Neural cell (in vitro differentiated cells): Measurements from ENCODE around the gene FCRL3. TPM values are rescaled to one million over a fixed set of nuclear protein-coding genes. Genes with fewer than 3 reads are reported as not detected.

Experiments used
- H2AFZ ChIP-seq: fragments of 200-600, 300-800 bp; sonication (generic), shearing (Covaris generic); 2 replicates; pipeline ENCODE4 v1.6.0; 2014; ENCODE audit warnings: low read depth, mild to moderate bottlenecking, antibody characterized with exemption, low read length, moderate library complexity
- H3F3A ChIP-seq: fragments of 200-600 bp; shearing (Covaris generic); 2 replicates; pipeline ENCODE4 v1.6.1; 2016; ENCODE audit warnings: mild to moderate bottlenecking, moderate library complexity, mixed read lengths, antibody characterized with exemption, low read length; ENCODE audit not compliant: insufficient read depth, poor library complexity, severe bottlenecking
- H3K27ac ChIP-seq: fragments of 200-600, 300-800 bp; sonication (generic), shearing (Covaris generic); 2 replicates; pipeline ENCODE4 v1.5.1; 2014; ENCODE audit warnings: mild to moderate bottlenecking, low read length, moderate library complexity
- H3K27me3 ChIP-seq: fragments of 300-800, 200-600 bp; sonication (generic), shearing (Covaris generic); 2 replicates; pipeline ENCODE4 v1.6.0; 2014; ENCODE audit warnings: mild to moderate bottlenecking, low read depth, low read length, moderate library complexity; ENCODE audit not compliant: insufficient read depth
- H3K36me3 ChIP-seq: fragments of 300-800, 200-600 bp; sonication (generic), shearing (Covaris generic); 2 replicates; pipeline ENCODE4 v1.5.1; 2014; ENCODE audit warnings: mild to moderate bottlenecking, antibody characterized with exemption, low read length, moderate library complexity; ENCODE audit not compliant: insufficient read depth
- H3K4me2 ChIP-seq: fragments of 300-800, 200-600 bp; sonication (generic), shearing (Covaris generic); 2 replicates; pipeline ENCODE4 v1.6.0; 2014; ENCODE audit warnings: mild to moderate bottlenecking, low read length
- H3K4me3 ChIP-seq: fragments of 300-800, 200-600 bp; sonication (generic), shearing (Covaris generic); 2 replicates; pipeline ENCODE4 v1.5.1; 2014; ENCODE audit warnings: mild to moderate bottlenecking, low read length, moderate library complexity
- H3K79me2 ChIP-seq: fragments of 200-600 bp; shearing (Covaris generic); replicated peaks from 2 replicates; pipeline ENCODE4 v1.6.0; 2014; ENCODE audit warnings: mild to moderate bottlenecking, low read length, moderate library complexity; ENCODE audit not compliant: insufficient read depth
- H3K9ac ChIP-seq: fragments of 300-800, 200-600 bp; sonication (generic), shearing (Covaris generic); 2 replicates; pipeline ENCODE4 v1.6.1; 2016; ENCODE audit warnings: mild to moderate bottlenecking, low read length, mixed read lengths
- H3K9me2 ChIP-seq: fragments of 200-600 bp; shearing (Covaris generic); 2 replicates; pipeline ENCODE4 v1.6.1; 2016; ENCODE audit warnings: mild to moderate bottlenecking, low read length, mixed read lengths; ENCODE audit not compliant: insufficient read depth
- H3K9me3 ChIP-seq: fragments of 200-600, 300-800 bp; sonication (generic), shearing (Covaris generic); 2 replicates; pipeline ENCODE4 v1.6.1; 2016; ENCODE audit warnings: mild to moderate bottlenecking, mixed run types, low read length, moderate library complexity, mixed read lengths
- H4K20me1 ChIP-seq: fragments of 200-600 bp; shearing (Covaris generic); 2 replicates; pipeline ENCODE4 v1.6.1; 2016; ENCODE audit warnings: mild to moderate bottlenecking, mixed run types; ENCODE audit not compliant: insufficient read depth
- CTCF ChIP-seq: fragments of 450-650 bp; IDR thresholded peaks from 2 replicates; pipeline ENCODE4 v1.5.1; 2014; ENCODE audit warnings: antibody characterized with exemption, mild to moderate bottlenecking, moderate library complexity; ENCODE audit not compliant: poor library complexity, severe bottlenecking
- EP300 ChIP-seq: fragments of 450-650 bp; conservative IDR thresholded peaks from 2 replicates; pipeline ENCODE4 v1.6.1; 2014; ENCODE audit warnings: antibody characterized with exemption, mild to moderate bottlenecking, moderate library complexity; ENCODE audit not compliant: poor library complexity, severe bottlenecking
- EZH2 ChIP-seq: fragments of 200-600, 300-800 bp; shearing (Covaris generic), sonication (generic); IDR thresholded peaks from 2 replicates; pipeline ENCODE4 v1.6.1; 2014; ENCODE audit warnings: antibody characterized with exemption, low read length, borderline replicate concordance, mild to moderate bottlenecking; ENCODE audit not compliant: insufficient read depth, poor library complexity, severe bottlenecking
- POLR2AphosphoS5 ChIP-seq: IDR thresholded peaks from 2 replicates; pipeline ENCODE4 v1.6.1; 2012
- RAD21 ChIP-seq: fragments of 450-650 bp; conservative IDR thresholded peaks from 2 replicates; pipeline ENCODE4 v1.6.1; 2014; ENCODE audit warnings: antibody characterized with exemption, mild to moderate bottlenecking, moderate library complexity
- SMC3 ChIP-seq: fragments of 450-650 bp; conservative IDR thresholded peaks from 2 replicates; pipeline ENCODE4 v1.6.1; 2014; ENCODE audit warnings: antibody characterized with exemption, mild to moderate bottlenecking, moderate library complexity; ENCODE audit not compliant: poor library complexity
- TAF1 ChIP-seq: IDR thresholded peaks from 2 replicates; pipeline ENCODE4 v1.6.1; 2012; ENCODE audit warnings: low read depth
- polyA plus RNA-seq: library from polyadenylated mRNA; depleted of rRNA; stranded (reverse); fragments of >200 nt; gene quantifications from 2 replicates; pipeline ENCODE4 v1.2.3, GENCODE V29; 2014
- TF ChIP-seq, protein P1 (sequence below): IDR thresholded peaks from 2 replicates; pipeline ENCODE4 v1.6.1; 2012; ENCODE audit warnings: borderline replicate concordance

The FCRL3 gene
- polyA plus RNA-seq, 1 donor from 2014 or later: not detected

DNA sequence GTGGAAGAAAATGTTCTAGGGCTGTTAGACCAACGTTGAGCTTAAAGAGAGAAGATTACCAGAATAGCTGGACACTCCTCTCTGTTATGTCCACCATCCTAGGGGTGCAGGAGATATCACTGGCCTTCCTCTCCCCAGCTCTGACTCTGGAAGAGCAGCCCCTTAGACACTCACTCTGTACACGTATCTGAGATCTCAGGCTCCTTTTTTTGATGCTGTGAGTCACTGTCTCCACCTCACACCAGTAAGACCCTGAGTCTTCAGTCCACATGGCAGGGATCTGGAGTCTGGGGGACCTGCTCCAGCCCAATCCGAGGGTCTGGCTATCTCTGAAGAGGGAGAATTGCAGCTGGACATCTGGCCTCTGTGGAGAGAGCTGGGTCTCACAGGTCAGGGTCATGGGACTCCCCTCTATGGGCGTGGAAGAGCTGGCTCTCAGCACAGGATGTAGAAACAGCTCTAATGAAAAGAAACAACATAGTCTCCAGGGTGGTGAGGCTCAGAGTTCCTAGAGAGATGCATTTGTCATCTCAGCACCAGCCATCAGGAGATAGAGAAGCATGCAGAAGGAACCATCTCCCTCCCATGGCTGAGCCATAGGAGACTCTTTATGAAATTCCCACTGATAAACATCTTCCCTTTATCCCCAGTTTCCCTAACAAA is 3.5 kb downstream of the FCRL3 start:
- Histone ChIP-seq H3K79me2 (no peaks in the 10 kb centered on the region), H3K27ac (no peak overlapping the region), H3K4me3 (no peak overlapping the region), H3K9me2 (no peaks in the 10 kb centered on the region), H3K9ac (no peak overlapping the region), H3K9me3 (no peaks in the 10 kb centered on the region), H4K20me1 (no peaks in the 10 kb centered on the region), H3F3A (no peaks in the 10 kb centered on the region), H2AFZ (no peak overlapping the region), H3K36me3 (no peaks in the 10 kb centered on the region), H3K27me3 (no peaks in the 10 kb centered on the region), H3K4me2 (no peak overlapping the region)
- no peak for TF ChIP-seq EP300
- no peak for TF ChIP-seq RAD21
- no peak for TF ChIP-seq SMC3
- no peak for TF ChIP-seq POLR2AphosphoS5
- TF ChIP-seq TAF1: no peak
- no peak for TF ChIP-seq CTCF
- TF ChIP-seq, protein P1, sequence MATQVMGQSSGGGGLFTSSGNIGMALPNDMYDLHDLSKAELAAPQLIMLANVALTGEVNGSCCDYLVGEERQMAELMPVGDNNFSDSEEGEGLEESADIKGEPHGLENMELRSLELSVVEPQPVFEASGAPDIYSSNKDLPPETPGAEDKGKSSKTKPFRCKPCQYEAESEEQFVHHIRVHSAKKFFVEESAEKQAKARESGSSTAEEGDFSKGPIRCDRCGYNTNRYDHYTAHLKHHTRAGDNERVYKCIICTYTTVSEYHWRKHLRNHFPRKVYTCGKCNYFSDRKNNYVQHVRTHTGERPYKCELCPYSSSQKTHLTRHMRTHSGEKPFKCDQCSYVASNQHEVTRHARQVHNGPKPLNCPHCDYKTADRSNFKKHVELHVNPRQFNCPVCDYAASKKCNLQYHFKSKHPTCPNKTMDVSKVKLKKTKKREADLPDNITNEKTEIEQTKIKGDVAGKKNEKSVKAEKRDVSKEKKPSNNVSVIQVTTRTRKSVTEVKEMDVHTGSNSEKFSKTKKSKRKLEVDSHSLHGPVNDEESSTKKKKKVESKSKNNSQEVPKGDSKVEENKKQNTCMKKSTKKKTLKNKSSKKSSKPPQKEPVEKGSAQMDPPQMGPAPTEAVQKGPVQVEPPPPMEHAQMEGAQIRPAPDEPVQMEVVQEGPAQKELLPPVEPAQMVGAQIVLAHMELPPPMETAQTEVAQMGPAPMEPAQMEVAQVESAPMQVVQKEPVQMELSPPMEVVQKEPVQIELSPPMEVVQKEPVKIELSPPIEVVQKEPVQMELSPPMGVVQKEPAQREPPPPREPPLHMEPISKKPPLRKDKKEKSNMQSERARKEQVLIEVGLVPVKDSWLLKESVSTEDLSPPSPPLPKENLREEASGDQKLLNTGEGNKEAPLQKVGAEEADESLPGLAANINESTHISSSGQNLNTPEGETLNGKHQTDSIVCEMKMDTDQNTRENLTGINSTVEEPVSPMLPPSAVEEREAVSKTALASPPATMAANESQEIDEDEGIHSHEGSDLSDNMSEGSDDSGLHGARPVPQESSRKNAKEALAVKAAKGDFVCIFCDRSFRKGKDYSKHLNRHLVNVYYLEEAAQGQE: no peak
- no peak for TF ChIP-seq EZH2

- no peak overlapping the region for H3K27ac ChIP-seq
- no peaks in the 10 kb centered on the region for H3K36me3 ChIP-seq
- no peak overlapping the region for H3K4me2 ChIP-seq
- H3K79me2 ChIP-seq: no peaks in the 10 kb centered on the region
- no peak overlapping the region for H3K9ac ChIP-seq
- no peaks in the 10 kb centered on the region for H3F3A ChIP-seq
- no peak for TF ChIP-seq EP300
- TF ChIP-seq RAD21: no peak
- no peak for TF ChIP-seq TAF1
- TF ChIP-seq SMC3: no peak
- TF ChIP-seq, protein P1: no peak
- TF ChIP-seq CTCF: no peak
- H3K4me3 ChIP-seq: no peak overlapping the region
- H4K20me1 ChIP-seq: no peaks in the 10 kb centered on the region
- no peak overlapping the region for H2AFZ ChIP-seq
- H3K27me3 ChIP-seq: no peaks in the 10 kb centered on the region
- no peaks in the 10 kb centered on the region for H3K9me3 ChIP-seq
- H3K9me2 ChIP-seq: no peaks in the 10 kb centered on the region
Observed at GRCh38 chr1:157695417-157695816, 5.2 kb downstream of the FCRL3 start.
